GM12892 (cell line): Measurements from ENCODE around the gene ME3.
A peak's percentile ranks its signal among the peaks of the same experiment; 100 is the strongest.

Source experiments
- DNase-seq: peaks from one replicate; pipeline ENCODE4 v3.0.0; 2011; ENCODE audit not compliant: insufficient read length
- FAIRE-seq: peaks from 2 replicates; lab custom pipeline; 2011; peaks lifted over from hg19 to GRCh38; lab: Jason Lieb, UNC
- POLR2A ChIP-seq: IDR thresholded peaks from 2 replicates; pipeline ENCODE4 v1.6.1; 2011; ENCODE audit warnings: low read depth, low read length, control low read depth
- POLR2AphosphoS5 ChIP-seq: IDR thresholded peaks from 2 replicates; pipeline ENCODE4 v1.6.1; 2011; ENCODE audit warnings: low read depth, low read length, control low read depth
- TAF1 ChIP-seq: IDR thresholded peaks from 2 replicates; pipeline ENCODE4 v1.6.1; 2011; ENCODE audit warnings: low read depth, mild to moderate bottlenecking, control low read depth, low read length, borderline replicate concordance

ME3 gene

DNA sequence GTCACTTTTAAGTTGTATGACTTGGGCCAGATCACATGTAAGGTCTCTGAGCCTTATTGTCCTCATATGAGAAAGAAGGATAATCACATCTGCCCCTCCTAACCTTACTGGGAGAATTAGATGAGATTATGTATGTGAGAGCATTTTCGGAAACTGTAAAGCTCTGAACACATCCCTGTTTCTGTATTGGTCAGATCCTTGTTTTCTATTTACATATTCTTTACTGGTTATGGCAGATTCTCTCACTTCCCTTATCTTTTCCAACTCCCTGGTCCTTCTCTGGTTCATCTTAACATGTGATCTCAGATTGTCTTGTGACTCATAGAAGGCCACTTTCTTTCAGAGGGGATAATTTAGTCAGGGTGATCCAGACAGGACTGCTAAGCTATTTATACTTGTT, 255.9 kb downstream of the ME3 start:
- no peak for FAIRE-seq

DNA sequence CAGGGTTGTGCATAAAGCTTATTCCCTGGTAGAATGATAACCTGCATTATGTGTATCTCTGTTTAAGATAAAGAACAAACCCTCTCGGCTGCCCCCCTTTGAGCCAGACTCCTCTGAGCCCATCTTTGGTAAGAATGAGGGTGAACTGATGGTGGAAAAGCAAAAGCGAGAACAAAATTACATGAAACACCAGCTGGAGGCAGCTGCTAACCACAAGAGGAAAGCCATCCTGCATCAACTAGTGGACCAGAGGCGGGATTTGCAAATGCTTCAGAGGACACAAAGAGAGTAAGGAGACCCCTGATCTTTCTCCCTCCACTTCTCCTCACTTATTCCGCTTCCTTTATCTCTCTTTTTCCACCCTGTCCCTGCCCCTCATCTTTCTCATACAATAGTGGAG, 257.4 kb downstream of the ME3 start:
- DNase-seq = no peak
- FAIRE-seq = no peak
- TF ChIP-seq POLR2AphosphoS5 (no peak), POLR2A (no peak), TAF1 (no peak)

More for the DNA sequence above, 255.9 kb downstream of the ME3 start:
- TF ChIP-seq TAF1 (no peak), POLR2AphosphoS5 (no peak), POLR2A (no peak)
- no peak for DNase-seq

DNA sequence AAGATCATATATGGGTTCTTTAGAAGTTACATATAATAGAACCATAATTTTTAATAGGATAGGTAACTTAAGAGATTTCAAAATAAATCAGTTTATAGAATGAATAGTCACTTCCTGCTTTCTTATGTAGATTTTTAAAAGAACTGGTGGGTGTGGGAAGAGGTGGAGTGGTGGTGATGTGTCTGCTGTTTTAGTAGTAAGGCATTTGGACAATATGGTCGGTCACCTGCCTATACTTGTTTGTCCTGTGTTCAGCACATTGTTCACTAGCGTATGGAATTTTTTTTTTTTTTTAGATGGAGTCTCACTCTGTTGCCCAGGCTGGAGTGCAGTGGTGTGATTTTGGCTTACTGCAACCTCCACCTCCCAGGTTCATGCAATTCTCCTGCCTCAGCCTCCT, 258.4 kb downstream of the ME3 start:
- TF ChIP-seq POLR2AphosphoS5 (no peak), TAF1 (no peak), POLR2A (no peak)
- no peak for FAIRE-seq
- DNase-seq = no peak

- TF ChIP-seq POLR2AphosphoS5 (no peak), POLR2A (no peak), TAF1 (no peak)
- DNase-seq (no peak), FAIRE-seq (no peak)
Measured at GRCh38 chr11:86408845-86409244, 263.6 kb downstream of the ME3 start.

DNA sequence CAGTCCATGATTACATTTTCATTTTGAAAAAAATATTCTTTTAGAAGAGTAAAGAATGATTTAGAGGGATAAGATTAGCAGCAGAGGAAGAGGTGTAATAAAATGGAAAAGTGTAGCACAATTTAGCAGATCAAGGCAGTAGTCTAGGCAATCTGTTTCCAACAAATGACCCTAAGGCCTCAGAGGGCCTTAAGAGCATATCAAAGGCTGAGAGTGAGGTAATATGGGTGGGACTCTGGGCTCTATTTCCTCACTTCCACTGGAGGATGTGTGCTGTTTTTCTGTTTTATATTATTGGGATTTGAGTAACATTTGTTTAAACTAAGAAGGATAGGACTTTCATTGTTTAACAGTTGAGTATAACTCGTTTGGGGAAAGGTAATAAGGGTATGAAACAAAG, 269.0 kb downstream of the ME3 start:
- TF ChIP-seq TAF1 (no peak), POLR2AphosphoS5 (no peak), POLR2A (no peak)
- FAIRE-seq (no peak), DNase-seq (no peak)

DNA sequence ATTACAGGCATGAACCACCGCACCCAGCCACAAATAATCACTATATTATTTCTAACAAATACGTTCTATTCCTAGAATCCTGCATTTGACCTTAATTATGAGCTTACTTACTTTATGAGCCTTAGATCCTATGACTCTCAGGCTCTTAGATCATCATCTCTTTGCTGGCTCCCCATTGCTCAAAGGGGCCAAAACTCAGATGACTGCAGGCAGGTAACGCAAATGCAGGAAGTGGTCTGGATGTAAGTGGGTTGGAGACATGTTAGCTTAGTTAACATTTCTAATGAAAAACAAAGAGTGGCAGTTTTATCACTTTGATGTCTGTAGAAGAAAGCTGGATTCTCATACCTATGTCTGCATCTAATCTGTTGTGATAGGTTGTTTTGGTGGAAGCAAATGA, 274.3 kb downstream of the ME3 start:
- FAIRE-seq (no peak), DNase-seq (no peak)
- no peak for TF ChIP-seq TAF1
- no peak for TF ChIP-seq POLR2AphosphoS5
- TF ChIP-seq POLR2A = no peak

GRCh38 chr11:86397351-86397750, 275.1 kb downstream of the ME3 start:
- DNase-seq = no peak
- TF ChIP-seq POLR2AphosphoS5 (no peak), TAF1 (no peak), POLR2A (no peak)
- FAIRE-seq = no peak

GRCh38 chr11:86396396-86396795, 276.0 kb downstream of the ME3 start:
- FAIRE-seq (no peak), DNase-seq (no peak)
- no peak for TF ChIP-seq TAF1
- TF ChIP-seq POLR2A = no peak
- TF ChIP-seq POLR2AphosphoS5 = no peak

DNA sequence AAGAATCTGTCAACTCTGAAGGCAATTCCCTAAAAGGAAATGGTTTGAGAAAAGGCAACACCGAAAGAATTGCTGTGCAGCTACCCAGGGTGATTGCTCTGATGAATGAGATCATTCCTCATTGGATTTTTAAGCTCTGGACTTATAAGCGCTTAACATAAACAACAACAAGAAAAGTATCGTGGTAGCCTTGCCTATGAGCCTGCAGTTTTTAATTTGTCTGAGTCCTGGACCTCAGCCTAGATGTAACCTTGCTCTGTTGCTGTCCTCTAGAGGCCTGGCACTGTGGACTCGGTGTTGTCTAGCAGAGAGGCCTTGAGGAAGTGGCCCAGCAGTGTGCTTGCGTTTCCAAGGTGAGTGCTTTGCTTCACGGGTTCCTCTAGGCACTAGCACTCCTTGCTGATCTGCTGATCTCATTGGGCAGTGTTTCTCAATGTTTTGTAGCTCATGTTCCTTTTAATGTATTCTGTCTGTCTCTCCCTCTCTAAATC, 277.3 kb downstream of the ME3 start:
- FAIRE-seq (peak; percentile 42), DNase-seq (no peak)
- no peak for TF ChIP-seq POLR2A
- no peak for TF ChIP-seq TAF1
- TF ChIP-seq POLR2AphosphoS5 = no peak
